Measurements from ENCODE around the gene POLDIP3.
A peak's percentile ranks its signal among the peaks of the same experiment; 100 is the strongest.
"Not testable (repeated sequence)": the region's sequence is repeated elsewhere in the genome, so short reads cannot be mapped to it uniquely, and the experiment has no call there.

POLDIP3 gene

GRCh38 chr22:42548126-42548525, 66.6 kb downstream of the POLDIP3 start:
- CTCF ChIA-PET, result interaction anchor here (0.6 to 1.5 kb wide), 3 partner anchors 14 to 1374 kb away, joined by 3 to 4 read pairs (median 3); no protein-coding TSS in a partner anchor
- not testable (repeated sequence) for H3K4me1 ChIP-seq (ENCODE audit: control insufficient read depth, insufficient read depth, low read length); H3K27ac ChIP-seq (ENCODE audit: extremely low read depth, low read depth, low read length); H3K4me3 ChIP-seq (ENCODE audit: low read depth, low read length); H3K36me3 ChIP-seq (ENCODE audit: control insufficient read depth in 2 of 2, insufficient read depth in 1 of 2, low read length in 2 of 2); H3K9me3 ChIP-seq (ENCODE audit: control insufficient read depth, insufficient read depth, low read depth, low read length)
- POLR2A ChIA-PET, result interaction anchor here (1.2 kb wide), 1 partner anchor 22 kb away, joined by 3 read pairs; no protein-coding TSS in a partner anchor
- peak; percentile 36; the same call in 1 of the 2 replicates for TF ChIP-seq ZNF449 (tag by site-specific recombination; IDR thresholded peaks at IDR 0.05)

GRCh38 chr22:42547562-42547961, 67.1 kb downstream of the POLDIP3 start:
- TF ChIP-seq TSHZ1 (tag by site-specific recombination; IDR thresholded peaks at IDR 0.05; ENCODE audit: borderline replicate concordance), result no peak
- TF ChIP-seq SCRT1 (tag by site-specific recombination; IDR thresholded peaks at IDR 0.05; ENCODE audit: borderline replicate concordance), result no peak
- no peak for TF ChIP-seq ZNF785 (tag by site-specific recombination; IDR thresholded peaks at IDR 0.05)
- no peak for TF ChIP-seq ZNF585B (tag by site-specific recombination; IDR thresholded peaks at IDR 0.05)
- TF ChIP-seq ZBTB1 (tag by site-specific recombination; IDR thresholded peaks at IDR 0.05), result no peak
- TF ChIP-seq ZNF837 (tag by site-specific recombination; IDR thresholded peaks at IDR 0.05), result no peak
- TF ChIP-seq IKZF3 (tag by site-specific recombination; IDR thresholded peaks at IDR 0.05), result no peak
- TF ChIP-seq ZNF292 (tag by site-specific recombination; IDR thresholded peaks at IDR 0.05; ENCODE audit: borderline replicate concordance, low read depth), result no peak
- TF ChIP-seq TCF7L2 (IDR thresholded peaks at IDR 0.05; ENCODE audit: borderline replicate concordance, low read depth, low read length), result no peak
- no peak for TF ChIP-seq ZNF398 (tag by site-specific recombination; IDR thresholded peaks at IDR 0.05)
- no peak for TF ChIP-seq ZBTB11 (tag by site-specific recombination; conservative IDR thresholded peaks at IDR 0.05; ENCODE audit: low read depth)
- no peak for TF ChIP-seq ZNF133 (tag by site-specific recombination; IDR thresholded peaks at IDR 0.05)
- no peak for TF ChIP-seq ZSCAN18 (tag by site-specific recombination; IDR thresholded peaks at IDR 0.05)
- TF ChIP-seq ZNF366 (tag by site-specific recombination; conservative IDR thresholded peaks at IDR 0.05), result no peak
- TF ChIP-seq TRIM28 (IDR thresholded peaks at IDR 0.05; ENCODE audit: borderline replicate concordance, low read length), result no peak
- TF ChIP-seq ZNF416 (tag by site-specific recombination; IDR thresholded peaks at IDR 0.05), result no peak
- TF ChIP-seq ZNF624 (tag by site-specific recombination; IDR thresholded peaks at IDR 0.05), result no peak
- no peak for TF ChIP-seq HOXD13 (CRISPR knock-in tag; IDR thresholded peaks at IDR 0.05; ENCODE audit: borderline replicate concordance)
- TF ChIP-seq YY2 (tag by site-specific recombination; IDR thresholded peaks at IDR 0.05), result no peak
- TF ChIP-seq ZNF426 (tag by site-specific recombination; IDR thresholded peaks at IDR 0.05), result no peak
- Histone ChIP-seq H3K36me3 (ENCODE audit: control insufficient read depth in 2 of 2, insufficient read depth in 1 of 2, low read length in 2 of 2) (no peaks in the 10 kb centered on the region), H3K27ac (ENCODE audit: extremely low read depth, low read depth, low read length) (no peak overlapping the region), H3K4me3 (ENCODE audit: low read depth, low read length) (no peak overlapping the region), H3K9me3 (ENCODE audit: control insufficient read depth, insufficient read depth, low read depth, low read length) (no peaks in the 10 kb centered on the region), H3K4me1 (ENCODE audit: control insufficient read depth, insufficient read depth, low read length) (no peaks in the 10 kb centered on the region)
- ChIA-PET POLR2A (interaction anchor here (0.7 to 1.2 kb wide), 2 partner anchors 23 to 29 kb away, joined by 3 read pairs; no protein-coding TSS in a partner anchor), CTCF (interaction anchor here (0.6 to 1.5 kb wide), 3 partner anchors 14 to 1374 kb away, joined by 3 to 4 read pairs (median 3); no protein-coding TSS in a partner anchor)

Measured in HEK293 (cell line).